CD4-positive, alpha-beta T cell treated with Interleukin-6 for 4 hours (primary cell): Measurements from ENCODE around the gene CATSPERB.
A peak's percentile ranks its signal among the peaks of the same experiment; 100 is the strongest.
"Not testable (repeated sequence)": the region's sequence is repeated elsewhere in the genome, so short reads cannot be mapped to it uniquely, and the experiment has no call there.

Experiments used
- DNase-seq: peaks from one replicate; pipeline ENCODE4 v3.0.0-alpha.2; 2020; ENCODE audit warnings: mixed read lengths

The CATSPERB gene

DNA sequence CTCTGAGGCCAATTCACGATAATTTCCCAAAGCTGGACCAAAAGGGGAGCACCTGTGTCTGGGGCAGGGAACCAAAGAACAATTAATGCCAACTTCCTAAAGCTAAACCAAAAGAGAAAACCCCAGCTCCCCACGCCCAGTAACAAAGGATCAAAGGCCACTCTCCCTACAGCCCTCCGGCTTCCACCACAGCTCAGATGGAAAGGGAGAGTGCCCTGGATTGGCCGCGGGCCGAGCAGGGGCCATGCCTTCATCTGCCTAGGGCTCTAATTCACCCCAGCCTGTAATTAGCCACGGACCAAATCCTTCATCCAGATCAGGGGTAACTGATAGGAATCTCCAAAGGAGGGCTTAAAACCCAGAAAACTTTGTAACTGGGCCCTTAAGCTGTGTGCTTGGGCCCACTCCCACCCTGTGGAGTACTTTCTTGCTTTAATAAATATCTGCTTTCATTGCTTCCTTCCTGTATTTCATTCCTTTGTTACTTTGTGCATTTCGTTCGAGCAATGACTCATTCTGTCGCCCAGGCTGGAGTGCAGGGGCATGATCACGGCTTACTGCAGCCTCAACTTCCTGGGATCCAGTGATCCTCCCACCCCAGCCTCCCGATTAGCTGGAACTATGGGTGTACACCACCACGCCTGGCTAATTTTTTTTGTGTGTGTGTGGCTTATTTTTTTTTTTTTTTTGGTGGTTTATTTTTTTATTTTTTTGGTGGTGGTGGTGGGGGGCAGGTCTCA lies 156.2 kb downstream of the CATSPERB start:
- DNase-seq = no peak

DNA sequence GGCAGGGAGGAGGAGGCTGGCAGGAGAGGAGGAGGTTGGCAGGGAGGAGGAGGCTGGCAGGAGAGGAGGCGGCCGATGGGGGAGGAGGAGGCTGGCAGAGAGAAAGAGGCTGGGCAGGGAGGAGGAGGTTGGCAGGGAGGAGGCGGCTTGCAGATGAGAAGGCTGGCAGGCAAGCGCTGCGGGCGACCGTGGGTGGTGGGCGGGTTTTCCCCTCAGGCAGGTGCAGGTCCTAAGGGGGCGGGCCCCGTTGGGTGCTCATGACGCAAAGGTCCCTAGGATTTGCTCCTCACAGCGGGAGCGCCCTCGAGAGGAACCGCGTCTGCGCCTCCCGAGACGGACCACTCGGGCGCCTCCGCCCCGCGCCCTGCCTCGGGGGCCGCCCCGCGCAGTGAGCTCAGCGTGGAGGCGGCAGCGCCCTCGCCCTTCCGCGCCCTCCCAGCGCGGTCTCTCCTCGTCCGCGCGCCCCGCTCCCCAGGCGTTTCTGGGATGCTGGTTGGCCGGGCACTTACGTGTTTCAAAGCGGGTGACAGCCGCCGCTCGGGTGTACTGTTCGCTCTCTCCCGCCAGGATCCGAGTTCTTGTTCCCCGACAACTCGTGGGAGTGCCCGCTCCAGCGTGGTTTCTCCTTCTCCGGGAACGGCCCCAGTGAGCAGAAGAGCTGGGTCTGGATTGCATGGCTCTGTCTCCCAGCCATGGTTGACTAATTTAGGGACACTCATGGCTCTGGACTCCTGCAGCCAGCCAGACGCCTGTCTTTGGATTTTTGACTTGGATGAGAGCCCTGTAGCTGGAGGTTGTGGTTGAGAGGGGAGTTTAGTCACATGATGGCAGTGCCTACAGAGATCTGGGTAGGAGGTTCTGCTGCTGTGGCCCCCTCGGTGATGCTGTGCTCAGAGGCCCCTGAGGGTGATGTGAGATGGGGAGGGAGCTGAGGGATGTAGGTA lies 157.7 kb downstream of the CATSPERB start:
- DNase-seq = peak; percentile 79

DNA sequence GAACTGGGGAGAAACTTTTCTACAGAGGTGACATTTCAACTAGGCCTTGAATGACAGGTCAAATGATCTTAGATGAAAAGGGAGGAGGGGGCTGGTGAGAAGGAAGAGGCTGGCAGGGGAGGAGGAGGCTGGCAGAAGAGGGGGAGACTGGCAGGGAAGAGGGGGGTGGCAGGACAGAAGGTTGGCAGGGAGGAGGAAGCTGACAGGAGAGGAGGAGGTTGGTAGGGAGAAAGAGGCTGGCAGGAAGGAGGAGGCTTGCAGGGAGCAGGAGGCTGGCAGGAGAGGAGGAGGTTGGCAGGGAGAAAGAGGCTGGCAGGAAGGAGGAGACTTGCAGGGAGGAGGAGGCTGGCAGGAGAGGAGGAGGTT lies 158.4 kb downstream of the CATSPERB start:
- DNase-seq = no peak

DNA sequence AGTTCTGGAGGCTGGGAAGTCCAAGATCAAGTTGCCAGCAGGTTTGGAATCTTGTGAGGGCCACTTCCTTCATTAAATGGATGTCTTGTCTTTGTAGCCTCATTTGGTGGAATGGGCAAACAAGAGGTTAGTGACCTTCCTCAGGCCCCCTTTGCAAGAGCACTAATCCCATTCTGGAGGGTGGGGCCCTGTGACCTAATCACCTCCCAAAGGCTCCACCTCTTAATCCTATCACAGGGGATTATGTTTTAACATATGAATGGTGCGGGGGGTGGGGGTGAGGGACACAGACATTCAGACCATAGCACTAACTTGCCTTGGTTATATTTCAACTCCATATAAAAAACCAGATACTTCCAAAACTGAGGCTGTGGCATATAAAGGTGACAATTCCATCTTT lies 161.9 kb downstream of the CATSPERB start:
- no peak for DNase-seq

DNA sequence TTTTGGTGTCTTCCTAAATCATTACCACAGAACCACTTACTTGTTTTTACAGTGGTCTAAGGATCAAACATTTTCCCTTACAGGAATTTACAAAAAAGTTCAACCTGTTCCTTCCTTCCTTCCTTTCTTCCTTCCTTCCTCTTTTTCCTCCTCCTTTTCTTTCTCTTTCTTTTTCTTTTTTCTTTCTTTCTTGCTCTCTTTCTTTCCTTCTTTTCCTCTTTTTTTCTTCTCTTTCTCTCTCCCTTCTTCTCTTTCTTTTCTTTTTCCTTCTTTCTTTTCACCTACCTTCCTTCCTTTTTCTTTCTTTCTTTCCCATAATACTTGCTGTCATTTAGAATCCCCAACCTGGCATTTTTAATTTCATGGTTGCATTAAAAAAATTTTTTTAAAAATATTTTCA lies 162.6 kb downstream of the CATSPERB start:
- no peak for DNase-seq

DNA sequence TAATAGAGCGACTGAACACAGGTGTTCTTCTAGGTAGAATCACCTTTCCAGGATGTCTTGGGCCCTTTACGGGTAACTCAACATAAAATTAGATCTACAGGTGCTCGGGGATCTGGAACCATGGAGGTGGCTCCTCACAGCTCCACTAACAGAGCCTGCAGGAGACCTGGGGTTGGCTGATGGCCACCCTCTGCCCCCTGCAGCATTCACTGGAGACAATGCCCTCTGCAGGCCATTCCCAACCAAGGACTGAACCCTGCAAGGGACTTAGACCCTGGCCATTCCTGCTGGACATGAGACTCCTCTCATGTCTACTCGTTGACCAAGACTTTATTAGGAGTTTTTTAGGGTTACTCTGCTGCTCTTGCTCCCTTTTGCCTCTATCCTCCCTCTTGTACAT lies 163.3 kb downstream of the CATSPERB start:
- no peak for DNase-seq

DNA sequence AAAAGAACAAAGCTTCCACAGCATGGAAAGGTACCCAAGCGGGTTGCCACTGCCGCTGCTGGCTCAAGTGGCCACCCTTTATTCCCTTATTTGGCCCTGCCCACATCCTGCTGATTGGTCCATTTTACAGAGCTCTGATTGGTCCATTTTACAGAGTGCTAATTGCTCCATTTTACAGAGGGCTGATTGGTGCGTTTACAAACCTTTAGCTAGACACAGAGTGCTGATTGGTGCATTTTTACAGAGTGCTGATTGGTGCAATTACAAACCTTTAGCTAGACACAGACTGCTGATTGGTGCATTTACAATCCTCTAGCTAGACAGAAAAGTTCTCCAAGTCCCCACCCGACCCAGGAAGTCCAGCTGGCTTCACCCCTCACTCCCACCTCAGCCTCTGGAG lies 164.1 kb downstream of the CATSPERB start:
- DNase-seq = not testable (repeated sequence)

DNA sequence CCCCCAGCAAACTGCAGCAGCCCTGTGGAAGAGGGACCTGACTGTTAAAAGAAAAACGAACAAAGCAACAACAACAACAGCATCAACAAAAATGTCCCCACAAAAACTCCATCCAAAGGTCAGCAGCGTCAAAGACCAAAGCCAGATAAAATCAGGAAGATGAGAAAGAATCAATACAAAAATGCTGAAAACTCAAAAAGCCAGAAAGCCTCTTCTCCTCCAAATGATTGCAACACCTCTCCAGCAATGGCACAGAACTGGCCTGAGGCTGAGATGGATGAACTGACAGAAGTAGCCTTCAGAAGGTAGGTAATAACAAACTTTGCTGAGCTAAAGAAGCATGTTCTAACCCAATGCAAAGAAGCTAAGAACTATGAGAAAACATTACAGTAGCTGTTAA lies 176.4 kb downstream of the CATSPERB start:
- no peak for DNase-seq

DNA sequence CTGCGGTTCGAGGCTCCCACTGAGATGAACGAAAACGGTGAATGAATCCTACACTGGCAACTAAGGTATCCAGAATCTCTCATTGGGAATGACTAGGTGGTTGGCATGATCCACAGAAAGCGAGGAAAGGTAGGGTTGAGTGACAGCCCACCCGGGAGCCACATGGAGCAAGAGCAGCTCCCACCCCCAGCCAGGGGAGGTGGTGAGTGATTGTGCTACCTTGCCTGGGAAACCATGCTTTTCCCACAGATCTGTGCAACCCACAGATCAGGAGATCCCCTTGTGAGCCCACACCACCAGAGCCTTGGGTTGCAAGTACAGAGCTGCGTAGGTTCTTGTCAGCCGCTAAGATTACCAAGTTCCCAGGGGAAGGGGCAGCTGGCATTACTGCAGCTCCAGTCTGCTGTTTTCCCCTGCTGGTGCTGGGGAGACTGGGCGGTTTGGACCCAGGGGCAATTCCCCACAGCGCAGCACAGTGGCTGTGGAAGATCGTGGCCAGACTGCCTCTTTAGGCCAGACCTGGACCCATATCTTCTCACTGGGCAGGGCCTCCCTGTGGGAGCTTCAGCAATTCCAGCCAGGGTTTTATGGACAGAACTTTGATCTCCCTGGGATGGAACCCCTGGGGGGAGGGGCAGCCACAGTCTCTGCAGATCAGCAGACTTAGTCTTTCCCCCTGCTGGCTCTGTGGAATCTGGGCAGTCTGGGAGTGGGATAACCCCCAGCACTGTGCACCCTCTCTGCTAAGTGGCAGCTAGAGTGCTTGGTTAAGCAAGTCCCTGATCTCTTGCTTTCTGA lies 177.2 kb downstream of the CATSPERB start:
- DNase-seq = no peak

DNA sequence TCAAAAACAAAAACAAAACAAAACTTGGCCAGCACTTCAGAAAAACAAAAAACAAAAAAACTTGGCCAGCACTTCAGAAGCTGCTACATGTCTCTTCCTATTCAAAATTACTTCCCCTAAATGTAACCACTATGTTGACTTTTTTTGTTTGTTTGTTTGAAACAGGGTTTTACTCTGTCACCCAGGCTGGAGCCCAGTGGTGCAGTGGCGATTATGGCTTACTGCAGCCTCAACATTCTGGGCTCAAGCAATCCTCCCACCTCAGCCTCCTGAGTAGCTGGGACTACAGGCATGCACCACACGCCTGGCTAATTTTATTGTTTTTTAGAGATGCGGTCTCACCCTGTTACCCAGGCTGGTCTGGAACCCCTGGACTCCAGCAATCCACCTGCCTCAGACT lies 183.8 kb downstream of the CATSPERB start:
- DNase-seq = no peak

DNA sequence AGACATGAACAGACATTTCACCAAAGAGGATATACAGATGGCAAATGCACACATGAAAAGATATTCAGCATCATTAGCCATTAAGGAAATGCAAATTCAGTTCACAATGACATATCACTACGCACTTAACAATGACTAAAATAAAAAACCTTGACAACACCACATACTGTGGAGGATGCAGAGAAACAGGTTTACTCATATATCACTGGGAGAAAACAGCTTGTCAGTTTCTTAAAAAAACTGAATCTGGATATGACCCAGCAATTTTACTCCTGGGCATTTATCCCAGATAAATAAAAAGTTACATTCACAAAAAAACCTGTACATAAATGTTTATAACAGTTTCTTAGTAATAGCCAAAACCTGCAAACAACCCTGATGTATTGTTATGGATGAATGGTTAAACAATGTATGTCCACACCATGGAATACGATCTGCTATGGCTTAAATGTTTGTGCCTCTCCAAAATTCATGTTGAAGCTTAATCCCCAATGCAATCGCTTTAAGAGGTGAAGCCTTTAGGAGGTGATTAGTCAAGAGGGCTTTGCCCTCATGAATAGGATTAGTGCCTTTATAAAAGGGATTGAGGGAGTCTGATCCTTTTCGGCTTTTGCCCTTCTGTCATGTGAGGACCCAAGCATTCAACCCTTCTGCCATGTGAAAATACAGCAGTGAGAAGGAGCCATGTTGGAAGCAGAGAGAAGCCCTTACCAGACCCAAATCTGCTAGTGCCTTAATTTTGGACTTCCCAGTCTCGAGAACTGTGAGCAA lies 185.8 kb downstream of the CATSPERB start:
- no peak for DNase-seq

DNA sequence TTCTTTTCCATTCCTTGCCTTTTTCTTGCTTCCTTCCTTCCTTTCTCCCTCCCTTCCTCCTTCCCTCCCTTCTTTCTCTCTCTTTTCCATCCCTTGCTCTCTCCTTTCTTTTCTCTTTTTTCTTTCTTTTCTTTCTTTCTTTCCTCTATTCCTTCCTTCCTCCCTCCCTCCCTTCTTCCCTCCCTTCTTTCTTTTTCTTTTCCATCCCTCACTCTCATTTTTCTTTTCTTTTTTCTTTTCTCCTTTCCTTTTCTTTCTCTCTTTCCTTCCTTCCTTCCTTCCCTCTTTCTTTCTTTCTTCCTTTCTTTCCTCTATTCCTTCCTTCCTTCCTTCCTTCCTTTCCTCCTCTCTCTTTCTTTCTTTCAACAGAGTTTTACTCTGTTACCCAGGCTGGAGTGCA lies 186.7 kb downstream of the CATSPERB start:
- no peak for DNase-seq

DNA sequence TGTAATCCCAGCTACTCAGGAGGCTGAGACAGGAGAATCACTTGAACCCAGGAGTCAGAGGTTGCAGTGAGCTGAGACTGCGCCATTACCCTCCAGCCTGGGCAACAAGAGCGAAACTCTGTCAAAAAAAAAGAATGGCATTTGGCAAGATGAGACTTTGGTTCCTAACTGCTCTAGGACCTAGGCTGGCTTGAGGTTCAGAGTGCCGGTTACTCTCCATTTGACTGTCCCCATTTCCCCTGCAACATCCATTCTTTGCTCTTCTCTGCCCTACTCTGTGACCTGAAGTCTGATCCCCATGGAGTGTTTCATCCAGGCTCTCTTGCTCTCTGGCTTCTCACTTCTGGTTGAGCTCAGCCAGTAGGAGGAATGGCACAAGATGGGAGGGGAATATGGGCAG lies 195.6 kb downstream of the CATSPERB start:
- DNase-seq = no peak

DNA sequence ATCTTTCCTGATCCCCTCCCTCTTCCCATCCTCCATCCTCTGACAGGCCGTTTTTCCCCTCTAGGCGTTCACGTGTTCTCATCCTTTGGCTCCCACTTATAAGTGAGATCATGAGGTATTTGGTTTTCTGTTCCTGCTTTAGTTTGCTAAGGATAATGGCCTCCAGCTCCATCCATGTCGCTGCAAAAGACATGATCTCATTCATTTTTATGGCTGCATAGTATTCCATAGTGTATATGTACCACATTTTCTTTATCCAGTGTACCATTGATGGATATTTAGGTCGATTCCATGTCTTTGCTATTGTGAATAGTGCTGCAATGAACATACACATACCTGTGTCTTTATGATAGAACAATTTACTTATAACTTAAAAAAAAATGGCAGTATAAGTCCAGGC lies 197.8 kb downstream of the CATSPERB start:
- DNase-seq = not testable (repeated sequence)

DNA sequence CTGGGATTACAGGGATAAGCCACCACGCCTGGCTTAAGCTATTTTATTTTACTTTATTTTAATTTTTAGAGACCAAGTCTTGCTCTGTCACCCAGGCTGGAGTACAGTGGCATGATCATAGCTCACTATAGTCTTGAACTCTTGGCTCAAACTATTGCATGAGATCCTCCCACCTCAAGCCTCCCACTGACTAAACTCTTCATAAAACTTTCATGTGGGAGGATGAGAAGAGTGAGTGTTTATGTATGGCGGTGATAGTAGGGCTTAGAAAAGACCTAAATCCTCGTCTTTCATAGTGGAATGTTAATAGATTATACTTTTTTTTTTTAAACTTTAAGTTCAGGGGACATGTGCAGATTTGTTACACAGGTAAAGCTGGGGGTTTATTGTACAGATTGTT lies 198.3 kb downstream of the CATSPERB start:
- no peak for DNase-seq
